GM12891 (cell line): ENCODE results near the gene CDH5.

Experiments
- DNase-seq: peaks from one replicate; pipeline ENCODE4 v3.0.0; 2011; ENCODE audit warnings: low spot score; ENCODE audit not compliant: insufficient read length
- FAIRE-seq: peaks from 2 replicates; lab custom pipeline; 2011; peaks lifted over from hg19 to GRCh38; lab: Jason Lieb, UNC
- PAX5 ChIP-seq: IDR thresholded peaks from 2 replicates; pipeline ENCODE4 v1.6.1; 2011; ENCODE audit warnings: low read length, moderate library complexity, mild to moderate bottlenecking; ENCODE audit not compliant: insufficient read depth, severe bottlenecking
- POLR2A ChIP-seq: IDR thresholded peaks from 2 replicates; pipeline ENCODE4 v1.6.1; 2011; ENCODE audit warnings: low read depth, low read length, control low read depth
- POLR2AphosphoS5 ChIP-seq: IDR thresholded peaks from 2 replicates; pipeline ENCODE4 v1.6.1; 2011; ENCODE audit warnings: low read depth, low read length, control low read depth
- POU2F2 ChIP-seq: IDR thresholded peaks from 2 replicates; pipeline ENCODE4 v1.6.1; 2011; ENCODE audit warnings: low read depth, mild to moderate bottlenecking, control low read depth, low read length, moderate library complexity
- SPI1 ChIP-seq: IDR thresholded peaks from 2 replicates; pipeline ENCODE4 v1.6.1; 2011; ENCODE audit warnings: low read depth, low read length, control low read depth
- TAF1 ChIP-seq: IDR thresholded peaks from 2 replicates; pipeline ENCODE4 v1.6.1; 2011; ENCODE audit warnings: low read depth, low read length, control low read depth

The CDH5 gene

DNA sequence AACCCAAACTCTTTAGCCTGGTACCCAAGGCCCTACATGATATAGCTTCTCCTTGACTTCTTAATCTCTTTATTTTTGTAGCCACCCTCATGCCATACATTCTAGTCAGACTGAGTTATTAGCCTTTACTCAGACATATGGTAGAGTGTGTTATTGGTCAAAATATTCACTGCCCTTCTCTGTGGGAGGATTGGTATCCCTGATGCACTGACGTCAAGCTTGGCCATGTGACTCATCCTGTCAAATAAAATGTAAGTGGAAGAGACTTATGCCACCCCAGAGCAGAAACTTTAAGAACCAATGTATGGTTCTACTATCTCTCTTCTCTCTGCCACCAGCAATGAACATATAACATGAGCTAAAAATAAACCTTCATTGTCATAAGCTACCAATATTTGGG is 48.4 kb downstream of the CDH5 start:
- FAIRE-seq: no peak
- no peak for DNase-seq
- TF ChIP-seq POLR2A (no peak), PAX5 (no peak), POU2F2 (no peak)

DNA sequence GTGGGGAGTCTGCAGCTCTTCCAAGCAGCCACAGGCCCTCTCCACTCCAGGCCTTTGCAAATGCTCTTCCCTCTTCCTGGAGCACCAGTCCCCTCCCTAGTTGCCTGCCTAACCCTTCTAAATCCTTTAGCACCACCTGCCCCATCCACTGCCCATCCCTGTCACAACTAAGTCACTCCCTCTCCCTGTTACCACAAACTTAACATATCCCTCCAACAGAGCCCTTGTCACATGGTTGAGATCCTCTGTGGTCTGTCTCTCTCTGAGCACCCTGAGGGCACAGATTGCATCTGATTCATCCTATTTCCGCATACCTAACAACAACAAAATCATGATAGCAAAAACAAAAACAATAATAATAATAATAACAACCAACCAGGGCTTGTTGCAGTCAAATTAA is 49.6 kb downstream of the CDH5 start:
- FAIRE-seq: no peak
- DNase-seq: no peak
- TF ChIP-seq SPI1 (no peak), POLR2AphosphoS5 (no peak), POU2F2 (no peak), TAF1 (no peak), POLR2A (no peak), PAX5 (no peak)

GRCh38 chr16:66416939-66417700 is 50.6 kb downstream of the CDH5 start:
- DNase-seq (no peak), FAIRE-seq (no peak)
- no peak for TF ChIP-seq POLR2A
- no peak for TF ChIP-seq POLR2AphosphoS5
- TF ChIP-seq TAF1: no peak
- TF ChIP-seq PAX5: no peak
- no peak for TF ChIP-seq SPI1
- TF ChIP-seq POU2F2: no peak

GRCh38 chr16:66418165-66418962 is 51.9 kb downstream of the CDH5 start:
- FAIRE-seq (no peak), DNase-seq (no peak)
- TF ChIP-seq POU2F2 (no peak), PAX5 (no peak), POLR2AphosphoS5 (no peak), POLR2A (no peak), TAF1 (no peak), SPI1 (no peak)

DNA sequence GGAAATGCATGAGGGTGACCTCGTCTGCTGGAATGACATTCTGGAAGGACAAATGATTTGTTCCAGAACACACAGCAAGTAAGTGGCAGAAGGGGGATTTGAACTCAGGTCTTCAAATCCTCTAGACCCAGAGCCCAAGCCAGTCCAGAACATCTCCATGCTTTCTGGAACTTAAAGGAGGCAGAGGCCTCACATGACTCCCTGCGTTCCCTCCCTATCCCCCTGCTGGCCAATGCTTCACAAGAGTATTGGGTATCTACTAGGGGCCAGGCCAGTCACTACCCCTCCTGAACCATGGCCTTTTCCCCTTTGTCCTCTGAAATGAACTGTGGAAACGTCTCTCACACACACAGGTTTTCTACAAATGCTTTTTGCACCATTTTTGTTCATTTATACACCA is 53.0 kb downstream of the CDH5 start:
- no peak for FAIRE-seq
- no peak for DNase-seq
- TF ChIP-seq POLR2AphosphoS5: no peak
- TF ChIP-seq POU2F2: no peak
- TF ChIP-seq SPI1: no peak
- TF ChIP-seq PAX5: no peak
- TF ChIP-seq POLR2A: no peak
- TF ChIP-seq TAF1: no peak

- no peak for TF ChIP-seq SPI1
- no peak for TF ChIP-seq POLR2A
- TF ChIP-seq POLR2AphosphoS5: no peak
- no peak for TF ChIP-seq PAX5
- TF ChIP-seq TAF1: no peak
- no peak for TF ChIP-seq POU2F2
- no peak for FAIRE-seq
These were observed 53.9 kb downstream of the CDH5 start for GRCh38 chr16:66420396-66420795.

DNA sequence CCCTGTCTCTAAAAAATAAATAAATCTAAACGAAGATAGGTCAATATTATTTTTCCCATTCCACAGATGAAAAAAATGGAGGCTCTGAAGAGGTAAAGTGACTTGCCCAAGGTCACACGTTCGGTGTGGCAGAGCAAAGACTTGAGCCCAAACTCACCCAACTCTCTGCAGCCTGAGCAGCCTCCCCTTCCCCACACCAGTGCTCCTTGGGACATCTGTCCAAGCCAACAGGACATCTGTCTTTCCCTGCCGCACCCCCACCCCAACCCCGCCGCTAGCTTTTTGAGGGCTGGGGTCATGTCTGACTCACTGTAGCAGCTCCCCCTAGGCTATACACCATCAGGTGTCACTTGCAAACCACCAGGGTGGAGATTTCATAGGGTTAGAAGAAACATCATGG is 55.4 kb downstream of the CDH5 start:
- no peak for FAIRE-seq
- no peak for DNase-seq
- TF ChIP-seq POLR2AphosphoS5 (no peak), POU2F2 (no peak), SPI1 (no peak), POLR2A (no peak), TAF1 (no peak), PAX5 (no peak)

More at GRCh38 chr16:66420396-66420795, 53.9 kb downstream of the CDH5 start:
- DNase-seq: no peak

DNA sequence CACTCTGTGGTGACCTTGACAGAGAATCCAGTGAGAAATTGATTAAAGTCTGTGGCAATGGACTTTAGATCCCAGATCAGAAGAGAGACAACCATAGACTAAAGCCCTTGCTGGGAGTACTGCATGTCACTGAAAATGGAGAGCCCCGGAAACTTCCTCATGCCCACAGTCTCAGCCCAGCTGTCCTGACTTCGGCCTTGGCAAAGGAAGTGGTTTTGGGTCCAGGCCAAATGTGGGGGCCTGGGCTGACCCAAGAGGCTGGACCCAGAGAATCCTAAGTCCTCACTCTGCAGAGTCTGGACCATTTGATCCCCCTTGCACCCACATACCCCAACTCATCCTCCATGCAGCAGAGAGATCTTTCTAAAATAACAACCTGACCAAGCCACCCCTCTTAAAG is 55.9 kb downstream of the CDH5 start:
- FAIRE-seq (no peak), DNase-seq (no peak)
- TF ChIP-seq TAF1 (no peak), PAX5 (no peak), POLR2A (no peak), POLR2AphosphoS5 (no peak), POU2F2 (no peak)

DNA sequence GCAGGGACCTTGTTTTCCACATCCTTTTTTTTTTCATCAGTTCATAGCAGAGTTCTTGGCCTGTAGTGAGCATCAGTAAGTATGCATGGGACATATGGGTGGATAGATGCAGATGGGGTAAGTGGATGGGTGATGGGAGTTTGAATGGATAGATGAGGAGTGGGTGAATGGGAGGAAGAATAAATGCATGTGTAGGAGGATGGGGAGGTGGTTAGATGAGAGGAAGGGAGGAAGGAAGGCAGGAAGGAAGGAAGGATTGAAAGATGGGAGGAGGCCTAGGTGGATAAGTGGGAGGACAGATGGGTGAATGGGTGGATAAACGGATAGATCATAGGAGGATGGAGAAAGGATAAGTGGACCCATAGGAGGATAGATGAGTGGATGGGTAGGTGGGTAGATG is 56.7 kb downstream of the CDH5 start:
- no peak for TF ChIP-seq SPI1
- TF ChIP-seq TAF1: no peak
- TF ChIP-seq PAX5: no peak
- TF ChIP-seq POU2F2: no peak
- no peak for TF ChIP-seq POLR2AphosphoS5
- no peak for TF ChIP-seq POLR2A
- FAIRE-seq (no peak), DNase-seq (no peak)
